GM12892 (cell line): ENCODE results near the gene HLA-B.

Source experiments
- POLR2A ChIP-seq: IDR thresholded peaks from 2 replicates; pipeline ENCODE4 v1.6.1; 2011; ENCODE audit warnings: low read depth, low read length, control low read depth
- POLR2AphosphoS5 ChIP-seq: IDR thresholded peaks from 2 replicates; pipeline ENCODE4 v1.6.1; 2011; ENCODE audit warnings: low read depth, low read length, control low read depth
- TAF1 ChIP-seq: IDR thresholded peaks from 2 replicates; pipeline ENCODE4 v1.6.1; 2011; ENCODE audit warnings: low read depth, mild to moderate bottlenecking, control low read depth, low read length, borderline replicate concordance

DNA sequence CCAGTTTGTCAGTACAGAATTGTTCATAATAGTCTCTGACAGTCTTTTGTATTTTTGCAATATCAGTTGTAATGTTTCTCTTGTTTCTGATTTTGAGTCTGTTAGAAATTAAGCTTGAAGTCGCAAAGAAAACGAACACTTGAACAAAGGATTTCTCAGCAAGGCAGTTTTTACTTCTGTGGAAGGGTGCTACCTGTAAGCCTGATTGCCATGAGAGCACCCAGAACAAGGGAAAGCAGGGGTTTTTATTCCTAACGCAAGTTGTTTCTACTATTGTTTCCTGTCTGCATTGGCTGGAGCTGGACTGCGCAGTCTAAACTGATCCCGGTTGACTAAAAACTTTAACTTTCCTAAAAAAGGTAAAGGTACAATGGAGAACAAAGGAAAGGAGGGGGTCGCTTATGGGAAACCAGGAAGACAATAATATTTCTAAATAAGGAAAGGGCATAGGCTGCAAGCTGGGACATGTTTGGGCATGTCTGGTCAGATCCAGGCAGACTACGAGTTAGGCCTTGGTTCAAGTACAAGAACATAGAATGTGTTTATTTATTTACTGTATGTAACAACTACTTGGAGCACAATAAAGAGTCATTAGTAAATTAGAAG, 28.5 kb downstream of the HLA-B start:
- TF ChIP-seq TAF1, result no peak
- TF ChIP-seq POLR2A, result no peak
- TF ChIP-seq POLR2AphosphoS5, result no peak
